Measurements from ENCODE around the gene ZFP42.
"Not testable (repeated sequence)": the region's sequence is repeated elsewhere in the genome, so short reads cannot be mapped to it uniquely, and the experiment has no call there.

Gene ZFP42

DNA sequence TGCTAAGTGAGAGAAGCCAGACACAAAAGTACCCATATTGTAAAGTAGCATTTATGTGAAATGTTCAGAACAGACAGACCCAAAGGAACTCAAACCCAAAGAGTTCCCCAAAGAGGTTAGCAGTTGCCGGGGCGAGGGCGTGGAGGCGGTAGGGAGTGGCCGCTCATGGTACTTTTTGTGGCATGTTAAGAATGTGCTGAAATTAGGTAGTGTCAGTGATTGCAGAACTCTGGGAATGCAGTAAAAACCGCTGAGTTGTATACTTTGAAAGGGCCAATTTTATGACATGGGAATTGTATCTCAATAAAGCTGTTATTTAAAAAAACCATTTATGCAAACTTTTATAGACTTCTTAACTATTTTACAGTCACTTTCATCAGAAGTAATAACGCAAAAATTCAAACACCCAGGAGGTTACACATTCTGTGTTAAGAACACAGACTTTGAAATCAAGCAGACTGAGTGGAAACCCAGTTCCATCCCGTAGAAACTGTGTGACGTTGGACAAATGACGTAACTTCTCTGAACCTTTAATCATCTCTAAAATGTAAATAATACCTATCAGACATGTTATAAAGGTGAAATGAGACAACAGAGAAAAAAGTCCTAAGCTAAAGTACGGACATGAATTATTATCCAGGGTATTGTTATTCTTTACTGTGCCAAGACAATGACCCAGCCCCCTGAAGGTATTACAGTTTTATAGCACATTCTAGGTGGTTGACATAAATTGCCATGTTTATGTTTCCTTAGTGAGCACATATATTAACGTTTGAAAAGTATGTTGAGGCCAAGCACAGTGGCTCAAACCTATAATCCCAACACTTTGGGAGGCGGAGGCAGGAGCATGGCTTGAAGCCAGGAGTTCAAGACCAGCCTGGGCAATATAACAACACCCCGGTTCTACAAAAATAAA lies 19.7 kb downstream of the ZFP42 start:
- in situ Hi-C loops (cut with HindIII; ENCODE audit: low pct_ligation_motif_present, low pct_unique_long_range_greater_than_20kb, low sequenced_read_pairs): no loop called here
- no peak for DNase-seq

DNA sequence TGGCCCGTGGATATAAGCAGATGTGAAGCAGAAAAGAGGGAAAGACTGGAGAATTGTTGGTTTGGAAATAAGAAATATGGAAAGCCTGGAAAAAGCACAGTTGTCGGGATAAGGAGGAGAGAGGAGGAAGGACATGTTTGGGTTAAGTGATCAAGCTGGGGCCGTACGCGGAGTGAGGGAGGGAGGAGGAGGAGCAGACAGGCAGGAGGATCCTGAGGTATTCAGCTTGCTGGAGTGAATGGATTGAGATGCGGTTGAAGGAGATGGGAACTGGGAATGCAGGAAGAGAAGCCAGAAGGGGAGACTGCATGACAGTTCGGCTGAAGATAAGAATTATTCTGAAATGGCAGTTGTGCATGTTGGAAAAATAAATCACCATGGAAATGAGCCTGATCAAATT lies 21.2 kb downstream of the ZFP42 start:
- in situ Hi-C loops (cut with HindIII; ENCODE audit: low pct_ligation_motif_present, low pct_unique_long_range_greater_than_20kb, low sequenced_read_pairs): no loop called here
- DNase-seq: no peak

DNA sequence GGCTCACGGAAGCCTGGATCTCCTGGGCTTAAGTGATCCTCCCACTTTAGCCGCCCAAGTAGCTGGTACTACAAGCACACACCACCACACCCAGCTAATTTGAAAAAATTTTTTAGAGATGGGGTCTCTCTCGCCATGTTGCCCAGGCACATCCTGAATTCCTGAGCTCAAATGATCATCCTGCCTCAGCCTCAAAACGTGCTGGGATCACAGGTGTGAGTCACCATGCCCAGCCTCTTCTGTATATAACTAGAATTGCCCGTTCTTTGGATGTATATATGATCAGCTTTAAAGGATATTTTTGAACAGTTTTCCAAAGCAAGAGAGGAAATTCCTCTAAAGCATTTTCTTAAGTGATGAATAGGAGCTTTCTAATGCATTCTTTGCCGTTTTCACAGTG lies 22.7 kb downstream of the ZFP42 start:
- no peak for DNase-seq
- in situ Hi-C loops (cut with HindIII; ENCODE audit: low pct_ligation_motif_present, low pct_unique_long_range_greater_than_20kb, low sequenced_read_pairs): no loop called here

DNA sequence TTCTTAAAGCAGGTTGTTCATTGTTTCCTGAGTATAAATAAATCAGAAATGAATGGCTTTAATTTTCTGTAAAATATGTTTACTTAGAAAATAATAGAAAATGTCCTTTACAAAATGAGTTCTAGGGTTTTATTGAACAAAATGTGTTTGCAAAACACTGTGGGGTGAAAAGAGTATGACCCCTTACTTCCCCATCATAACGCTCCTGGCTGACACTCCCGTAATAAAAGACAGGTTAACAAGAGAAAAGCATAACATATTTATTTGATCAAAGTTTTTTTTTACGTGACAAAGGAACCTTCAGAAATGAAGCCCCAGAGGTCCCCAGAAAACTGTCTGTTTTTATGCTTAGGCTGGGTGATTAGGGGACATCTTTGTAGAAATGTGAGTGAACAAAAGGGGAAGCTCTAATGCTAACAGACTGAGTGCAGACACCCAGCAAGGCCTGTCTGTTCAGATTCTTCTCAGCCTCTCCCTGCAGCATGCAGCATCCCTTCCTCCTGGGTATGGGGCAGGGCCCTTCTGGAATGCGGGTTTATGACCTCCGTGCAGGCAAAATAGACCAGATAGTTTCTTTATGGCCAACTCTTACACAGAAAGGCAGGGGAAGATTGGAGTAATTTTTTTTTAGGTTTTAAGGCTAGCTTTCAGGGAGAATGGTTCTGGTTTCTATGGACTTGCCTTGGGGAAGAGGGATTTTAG lies 26.1 kb downstream of the ZFP42 start:
- no peak for DNase-seq

DNA sequence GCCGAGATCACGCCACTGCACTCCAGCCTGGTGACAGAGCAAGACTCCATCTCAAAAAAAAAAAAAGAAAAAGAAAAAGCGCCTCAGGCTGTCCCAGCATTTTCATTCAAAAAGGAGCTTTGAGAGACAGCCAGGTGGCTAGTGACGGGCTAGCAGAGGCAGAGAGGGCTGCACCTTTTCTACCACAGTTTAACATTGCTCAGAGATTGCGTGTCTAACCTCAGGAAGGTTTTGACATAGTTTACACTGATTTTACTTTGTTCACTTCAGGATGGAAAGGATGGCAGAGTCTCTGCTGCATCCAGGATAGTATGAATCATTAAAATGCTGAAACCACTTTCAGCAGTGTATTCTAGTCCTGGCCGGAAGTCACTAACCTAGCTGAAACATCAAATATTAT lies 28.1 kb downstream of the ZFP42 start:
- DNase-seq: no peak

More for the DNA sequence above, 26.1 kb downstream of the ZFP42 start:
- in situ Hi-C loops (cut with HindIII; ENCODE audit: low pct_ligation_motif_present, low pct_unique_long_range_greater_than_20kb, low sequenced_read_pairs): no loop called here

DNA sequence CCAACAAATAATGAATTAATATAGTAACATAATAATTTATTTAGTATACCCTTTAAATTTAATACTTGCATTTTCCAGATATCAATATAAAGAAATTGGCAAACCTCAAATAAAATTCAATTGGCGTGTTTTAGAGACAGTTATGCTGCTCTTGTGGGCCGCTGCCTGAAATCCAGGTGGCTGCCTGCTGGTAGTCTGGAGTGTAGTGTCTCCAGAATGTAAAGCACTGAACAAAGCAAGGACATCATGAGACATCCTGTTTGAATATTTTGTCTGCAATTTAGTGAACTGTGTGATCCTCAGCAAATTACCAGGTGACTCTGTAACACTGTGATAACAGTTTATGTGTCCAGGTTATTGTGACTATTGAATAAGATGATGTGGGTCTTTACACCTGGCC lies 29.9 kb downstream of the ZFP42 start:
- no peak for DNase-seq
- in situ Hi-C loops (cut with HindIII; ENCODE audit: low pct_ligation_motif_present, low pct_unique_long_range_greater_than_20kb, low sequenced_read_pairs): no loop called here

More for the DNA sequence above, 28.1 kb downstream of the ZFP42 start:
- in situ Hi-C loops (cut with HindIII; ENCODE audit: low pct_ligation_motif_present, low pct_unique_long_range_greater_than_20kb, low sequenced_read_pairs): no loop called here

DNA sequence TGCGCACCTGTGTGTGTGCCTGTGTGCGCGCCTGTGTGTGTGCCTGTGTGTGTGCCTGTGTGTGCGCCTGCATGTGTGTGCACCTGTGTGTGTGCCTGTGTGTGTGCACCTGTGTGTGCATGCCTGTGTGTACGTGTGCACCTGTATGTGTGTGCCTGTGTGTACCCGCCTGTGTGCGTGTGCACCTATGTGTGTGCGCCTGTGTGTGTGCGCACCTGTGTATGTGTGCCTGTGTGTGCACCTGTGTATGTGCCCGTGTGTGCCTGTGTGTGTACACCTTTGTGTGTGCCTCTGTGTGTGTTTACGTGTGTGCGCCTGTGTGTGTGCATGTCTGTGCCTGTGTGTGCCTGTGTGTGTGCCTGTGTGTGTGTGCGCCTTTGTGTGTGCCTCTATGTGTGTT lies 33.5 kb downstream of the ZFP42 start:
- in situ Hi-C loops (cut with HindIII; ENCODE audit: low pct_ligation_motif_present, low pct_unique_long_range_greater_than_20kb, low sequenced_read_pairs): no loop called here

DNA sequence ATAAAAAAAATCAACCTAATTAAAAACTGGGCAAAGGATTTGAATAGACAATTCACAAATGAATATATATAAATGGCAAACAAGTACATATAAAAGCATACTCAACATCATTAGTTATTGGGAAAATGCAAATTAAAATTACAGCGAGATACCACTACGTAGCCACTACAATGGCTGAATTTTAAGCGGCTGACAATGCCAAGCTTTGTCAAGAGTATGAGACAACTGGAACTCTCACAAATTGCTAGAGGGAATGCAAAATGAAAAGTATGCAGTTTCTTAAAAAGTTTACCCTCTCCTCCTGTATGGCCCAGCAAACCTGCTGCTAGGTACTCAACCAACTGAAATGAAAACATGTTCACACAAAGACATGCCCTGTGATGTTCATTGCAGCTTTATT lies 34.8 kb downstream of the ZFP42 start:
- in situ Hi-C loops (cut with HindIII; ENCODE audit: low pct_ligation_motif_present, low pct_unique_long_range_greater_than_20kb, low sequenced_read_pairs): no loop called here
- DNase-seq: no peak

More for the DNA sequence above, 33.5 kb downstream of the ZFP42 start:
- no peak for DNase-seq

DNA sequence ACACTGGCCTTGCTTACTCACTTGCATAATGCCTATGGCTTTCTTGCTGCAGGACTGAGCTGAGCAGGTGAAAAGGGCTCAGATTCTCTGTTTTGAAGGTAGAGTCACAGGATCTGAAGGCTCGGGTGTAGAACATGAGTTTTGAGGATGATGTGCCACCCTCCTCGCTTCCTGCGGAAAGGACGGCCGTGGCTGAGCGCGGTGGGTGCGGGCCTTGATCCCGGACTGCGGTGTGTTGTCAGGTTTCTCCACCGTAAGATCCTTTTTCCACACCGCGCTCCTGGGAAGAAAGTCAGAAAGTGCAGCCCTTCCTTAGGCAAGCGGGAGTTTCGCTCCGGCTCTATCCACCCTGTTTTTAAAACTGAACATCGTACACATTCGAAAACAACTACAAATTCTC lies 36.2 kb downstream of the ZFP42 start:
- no peak for DNase-seq
- in situ Hi-C loops (cut with HindIII; ENCODE audit: low pct_ligation_motif_present, low pct_unique_long_range_greater_than_20kb, low sequenced_read_pairs): no loop called here

DNA sequence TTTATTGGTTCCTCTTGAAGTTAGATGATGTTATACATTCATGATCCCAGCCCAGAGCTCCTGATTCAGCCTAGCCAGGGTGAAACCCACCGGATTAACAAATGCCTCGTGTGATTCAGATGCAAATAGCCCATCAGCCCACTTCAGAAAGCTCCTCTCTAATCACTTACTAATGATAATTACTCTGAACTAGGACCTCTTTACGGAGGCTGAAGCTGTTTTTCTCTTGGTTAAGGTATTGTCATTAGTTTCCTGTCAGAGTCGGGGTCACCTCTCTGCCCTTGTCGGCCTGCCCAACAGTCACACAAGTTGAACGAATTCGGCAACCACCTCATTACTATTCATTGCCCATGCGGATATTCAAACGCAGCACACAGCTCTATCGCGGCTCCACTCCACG lies 36.6 kb downstream of the ZFP42 start:
- in situ Hi-C loops (cut with HindIII; ENCODE audit: low pct_ligation_motif_present, low pct_unique_long_range_greater_than_20kb, low sequenced_read_pairs): no loop called here
- DNase-seq: no peak

DNA sequence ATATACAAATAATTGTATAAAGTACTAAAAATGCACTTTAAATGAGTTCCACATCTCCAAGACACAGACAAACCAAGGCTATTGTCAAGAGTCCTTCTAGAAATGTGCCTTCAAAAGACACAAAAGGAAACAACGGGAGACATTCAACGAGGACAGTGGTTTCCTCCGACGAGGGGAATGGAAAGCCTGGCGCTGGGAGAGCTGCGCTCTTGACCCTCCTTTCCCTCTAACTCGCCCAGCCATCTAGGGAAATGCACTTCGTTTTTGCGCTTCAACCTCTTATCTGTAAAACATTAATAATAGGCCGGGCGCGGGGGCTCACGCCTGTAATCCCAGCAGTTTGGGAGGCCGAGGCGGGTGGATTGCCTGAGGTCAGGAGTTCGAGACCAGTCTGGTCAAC lies 37.0 kb downstream of the ZFP42 start:
- in situ Hi-C loops (cut with HindIII; ENCODE audit: low pct_ligation_motif_present, low pct_unique_long_range_greater_than_20kb, low sequenced_read_pairs): no loop called here

DNA sequence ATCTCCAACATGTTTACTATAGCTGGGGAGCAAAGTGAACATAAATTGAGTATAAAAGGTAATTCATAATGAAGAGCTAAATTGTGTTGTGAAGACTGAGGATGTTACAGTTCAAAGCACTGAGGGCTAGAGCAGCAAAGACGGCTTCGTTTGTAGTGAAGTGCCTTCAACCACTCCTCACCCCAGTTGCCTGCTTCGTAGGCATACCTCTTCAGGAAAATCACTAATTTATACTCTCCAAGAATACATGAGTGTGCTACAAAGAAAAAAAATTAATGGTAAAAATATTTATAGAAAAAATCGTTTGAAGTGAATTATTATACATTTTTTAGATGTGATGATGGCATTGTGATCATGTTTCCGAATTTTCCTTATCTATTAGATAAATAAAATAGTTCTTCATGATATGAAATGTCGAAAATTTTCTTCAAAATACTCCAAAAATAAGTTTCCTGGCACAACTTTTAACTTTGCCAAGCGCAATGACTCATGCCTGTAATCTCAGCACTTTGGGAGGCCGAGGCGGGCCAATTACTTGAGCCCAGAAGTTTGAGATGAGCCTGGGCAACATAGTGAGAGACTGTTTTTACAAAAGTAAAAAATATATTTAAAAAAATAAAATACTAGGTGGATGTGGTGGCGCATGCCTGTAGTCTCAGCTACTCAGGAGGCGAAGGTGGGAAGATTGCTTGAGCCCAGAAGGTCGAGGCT lies 41.6 kb downstream of the ZFP42 start:
- in situ Hi-C loops (cut with HindIII; ENCODE audit: low pct_ligation_motif_present, low pct_unique_long_range_greater_than_20kb, low sequenced_read_pairs): no loop called here
- DNase-seq: no peak

More for the DNA sequence above, 37.0 kb downstream of the ZFP42 start:
- no peak for DNase-seq

DNA sequence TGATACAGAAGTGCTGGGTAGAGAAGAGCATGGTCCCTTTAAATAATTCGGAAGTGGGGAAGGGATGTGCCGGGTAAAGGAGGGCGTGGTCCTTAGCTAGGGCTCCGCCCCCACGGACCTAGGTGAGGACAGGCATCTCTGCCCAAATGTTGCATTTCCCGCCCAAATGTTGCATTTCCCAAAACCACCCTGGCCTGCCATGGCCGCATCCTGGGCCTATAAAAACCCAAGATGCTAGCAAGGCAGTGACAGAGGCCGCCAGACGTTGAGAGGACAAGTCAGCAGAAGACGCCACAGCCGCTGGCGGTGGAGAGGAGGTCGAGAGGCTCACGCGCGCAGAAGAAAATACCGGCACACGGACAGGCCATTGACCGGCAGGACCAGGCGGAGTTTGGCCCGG lies 46.1 kb downstream of the ZFP42 start:
- no peak for DNase-seq
- in situ Hi-C loops (cut with HindIII; ENCODE audit: low pct_ligation_motif_present, low pct_unique_long_range_greater_than_20kb, low sequenced_read_pairs): no loop called here

DNA sequence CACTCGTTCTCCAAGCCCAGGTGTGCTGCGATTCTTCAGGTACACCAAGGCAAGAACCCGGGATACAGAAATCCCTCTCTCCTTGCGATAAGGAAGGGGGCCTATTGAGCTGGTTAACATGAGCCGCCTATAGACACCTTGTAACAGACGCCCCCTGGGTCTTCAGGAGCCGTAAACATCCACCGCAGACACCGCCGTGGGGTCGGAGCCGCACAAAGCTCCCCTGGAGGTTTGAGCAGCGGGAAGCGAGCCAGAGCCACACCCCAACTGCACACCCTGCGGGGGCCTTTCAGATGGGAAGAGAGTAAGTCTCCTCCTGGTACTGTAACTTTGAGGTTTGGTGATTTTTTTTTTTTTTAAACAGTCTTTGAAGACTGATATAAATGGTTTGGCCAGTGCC lies 46.6 kb downstream of the ZFP42 start:
- no peak for DNase-seq

DNA sequence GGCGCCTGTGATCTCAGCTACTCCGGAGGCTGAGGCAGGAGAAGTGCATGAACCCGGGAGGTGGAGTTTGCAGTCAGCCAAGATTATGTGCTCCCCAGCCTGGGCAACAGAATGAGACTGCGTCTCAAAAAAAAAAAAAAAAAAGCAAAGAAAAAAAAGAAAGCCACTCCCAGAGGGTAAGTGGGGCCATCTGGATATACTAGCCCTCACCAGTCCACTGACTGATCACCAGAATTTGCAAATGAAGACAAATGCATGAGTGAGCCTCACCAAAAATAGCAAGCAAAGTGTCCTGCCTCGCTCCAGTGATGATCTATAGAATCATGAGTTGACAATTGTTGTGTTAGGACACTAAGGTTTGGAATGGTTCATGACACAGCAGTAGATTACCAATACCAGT lies 47.6 kb downstream of the ZFP42 start:
- in situ Hi-C loops (cut with HindIII; ENCODE audit: low pct_ligation_motif_present, low pct_unique_long_range_greater_than_20kb, low sequenced_read_pairs): no loop called here
- no peak for DNase-seq

More for the DNA sequence above, 46.6 kb downstream of the ZFP42 start:
- in situ Hi-C loops (cut with HindIII; ENCODE audit: low pct_ligation_motif_present, low pct_unique_long_range_greater_than_20kb, low sequenced_read_pairs): no loop called here

DNA sequence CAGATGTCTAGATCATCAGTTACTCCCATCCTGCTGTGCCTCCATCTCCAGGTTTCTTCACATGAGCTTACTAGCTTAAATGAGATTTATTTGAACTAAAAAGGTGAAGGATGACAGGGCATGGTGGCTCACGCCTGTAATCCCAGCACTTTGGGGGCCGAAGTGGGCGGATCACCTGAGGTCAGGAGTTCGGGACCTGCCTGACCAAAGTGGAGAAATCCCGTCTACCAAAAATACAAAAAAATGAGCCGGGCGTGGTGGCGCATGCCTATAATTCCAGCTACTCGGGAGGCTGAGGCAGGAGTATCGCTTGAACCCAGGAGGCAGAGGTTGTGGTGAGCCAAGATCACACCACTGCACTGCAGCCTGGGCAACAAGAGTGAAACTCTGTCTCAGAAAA lies 49.9 kb downstream of the ZFP42 start:
- in situ Hi-C loops (cut with HindIII; ENCODE audit: low pct_ligation_motif_present, low pct_unique_long_range_greater_than_20kb, low sequenced_read_pairs); DNase-seq: not testable (repeated sequence)

DNA sequence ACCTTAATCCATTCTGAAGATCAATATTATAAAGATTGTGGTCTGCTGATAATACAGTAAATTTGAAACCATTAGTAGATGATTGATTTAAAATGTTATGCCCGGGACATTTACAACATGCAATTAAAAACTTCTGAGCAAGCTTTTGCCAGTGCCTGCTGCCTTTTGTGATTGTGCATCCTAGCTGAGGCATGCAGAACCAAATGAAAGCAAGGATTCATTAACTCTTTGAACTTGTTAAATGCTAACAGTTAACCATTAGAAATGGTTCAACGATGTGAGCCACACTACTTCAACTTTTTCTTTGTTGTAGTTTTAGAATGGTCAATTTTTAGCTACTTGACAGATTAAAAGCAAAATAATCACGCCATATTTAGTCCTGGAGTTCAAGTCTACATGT lies 51.1 kb downstream of the ZFP42 start:
- in situ Hi-C loops (cut with HindIII; ENCODE audit: low pct_ligation_motif_present, low pct_unique_long_range_greater_than_20kb, low sequenced_read_pairs): no loop called here
- DNase-seq: no peak

DNA sequence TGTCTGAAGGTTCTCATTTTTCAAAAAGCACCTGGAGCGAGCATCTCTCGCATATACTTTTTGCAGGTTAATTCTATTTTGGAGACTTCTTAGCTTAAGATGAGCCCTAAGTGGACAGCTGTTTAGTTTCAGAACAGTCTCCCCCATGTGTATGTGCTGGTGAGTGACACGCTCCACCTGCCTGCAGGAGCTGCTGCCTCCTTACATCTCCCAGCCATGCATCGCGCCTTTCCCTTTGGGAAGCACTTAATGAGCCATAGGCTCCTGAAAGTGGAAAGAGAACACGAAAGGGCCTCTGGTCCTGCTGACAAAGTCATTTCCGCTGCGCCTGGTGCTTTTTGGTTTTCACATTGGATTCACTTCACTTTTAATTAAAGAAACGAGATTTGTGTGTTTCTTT lies 57.7 kb downstream of the ZFP42 start:
- no peak for DNase-seq
- in situ Hi-C loops (cut with HindIII; ENCODE audit: low pct_ligation_motif_present, low pct_unique_long_range_greater_than_20kb, low sequenced_read_pairs): no loop called here

Measured in ACHN (cell line).